ENCODE measurements around the gene STAC3.

Gene STAC3

DNA sequence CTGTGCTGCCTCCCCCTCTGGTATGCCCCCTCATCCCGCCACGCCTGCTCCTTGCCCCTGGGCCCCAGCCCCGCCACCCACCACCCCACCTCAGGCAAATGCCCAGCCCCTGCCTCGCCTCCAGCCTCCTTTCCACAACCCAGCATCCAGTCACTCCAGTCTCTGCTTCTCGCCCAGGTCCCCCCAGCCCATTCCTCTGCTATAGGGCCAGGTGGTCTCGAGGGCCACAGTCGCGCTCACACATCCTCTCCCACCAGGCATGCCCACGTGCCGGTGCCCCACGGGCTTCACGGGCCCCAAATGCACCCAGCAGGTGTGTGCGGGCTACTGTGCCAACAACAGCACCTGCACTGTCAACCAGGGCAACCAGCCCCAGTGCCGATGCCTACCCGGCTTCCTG lies 40.5 kb downstream of the STAC3 start:
- Mint-ChIP-seq H3K9me3 (no peaks in the 10 kb centered on the region), H3K27ac (no peak overlapping the region), H3K4me3 (no peak overlapping the region), H3K27me3 (ENCODE audit: low read depth) (peaks cover 23% of the 10 kb centered on the region), H3K36me3 (ENCODE audit: low read depth) (no peaks in the 10 kb centered on the region), H3K4me1 (ENCODE audit: low read depth) (peaks cover 19% of the 10 kb centered on the region)
- DNase-seq (ENCODE audit: low spot score): no peak

DNA sequence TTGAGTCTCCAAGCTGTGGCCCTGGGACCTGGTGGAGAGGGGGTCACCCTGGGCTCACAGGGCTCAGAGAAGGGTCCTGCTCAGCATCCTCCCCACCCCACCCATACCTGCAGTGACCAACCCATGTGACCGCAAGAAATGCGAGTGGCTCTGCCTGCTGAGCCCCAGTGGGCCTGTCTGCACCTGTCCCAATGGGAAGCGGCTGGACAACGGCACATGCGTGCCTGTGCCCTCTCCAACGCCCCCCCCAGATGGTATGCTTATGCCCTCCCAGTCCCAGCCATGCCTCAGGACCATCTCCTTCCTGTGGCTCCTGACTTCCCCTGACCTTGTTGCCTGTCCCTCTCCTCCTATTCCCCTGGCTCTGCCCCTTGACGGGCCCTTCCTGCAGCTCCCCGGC lies 41.1 kb downstream of the STAC3 start:
- Mint-ChIP-seq H3K4me1 (ENCODE audit: low read depth) (peaks cover 16% of the 10 kb centered on the region), H3K4me3 (no peak overlapping the region), H3K36me3 (ENCODE audit: low read depth) (no peaks in the 10 kb centered on the region), H3K9me3 (no peaks in the 10 kb centered on the region), H3K27me3 (ENCODE audit: low read depth) (peaks cover 17% of the 10 kb centered on the region), H3K27ac (no peak overlapping the region)
- DNase-seq (ENCODE audit: low spot score): no peak

DNA sequence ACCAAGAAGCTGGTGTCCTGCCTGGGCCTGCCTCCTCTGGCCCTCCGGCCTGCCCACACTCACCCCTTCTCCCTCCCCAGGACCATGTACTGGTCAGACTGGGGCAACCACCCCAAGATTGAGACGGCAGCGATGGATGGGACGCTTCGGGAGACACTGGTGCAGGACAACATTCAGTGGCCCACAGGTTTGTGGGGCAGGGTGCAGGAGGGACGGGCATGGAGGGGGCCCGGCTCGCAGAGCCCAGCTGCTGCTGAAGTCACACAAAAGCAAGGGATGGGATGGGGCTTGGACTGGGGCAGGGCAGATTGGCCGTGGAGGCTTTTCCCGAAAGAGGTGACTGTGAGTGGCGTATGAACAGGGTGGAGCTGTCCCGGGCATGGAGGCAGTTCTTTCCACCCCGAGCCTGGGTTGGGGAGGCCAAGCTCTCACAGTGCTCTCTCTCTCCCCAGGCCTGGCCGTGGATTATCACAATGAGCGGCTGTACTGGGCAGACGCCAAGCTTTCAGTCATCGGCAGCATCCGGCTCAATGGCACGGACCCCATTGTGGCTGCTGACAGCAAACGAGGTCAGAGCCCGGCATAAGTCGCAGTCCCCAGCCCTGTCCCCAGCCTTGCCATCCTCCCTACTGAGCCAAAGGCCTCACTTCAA lies 42.2 kb downstream of the STAC3 start:
- DNase-seq (ENCODE audit: low spot score): no peak
- H3K27ac Mint-ChIP-seq: no peak overlapping the region
- peaks cover 6% of the 10 kb centered on the region for H3K27me3 Mint-ChIP-seq (ENCODE audit: low read depth)
- H3K36me3 Mint-ChIP-seq (ENCODE audit: low read depth): no peaks in the 10 kb centered on the region
- H3K4me1 Mint-ChIP-seq (ENCODE audit: low read depth): peaks cover 6% of the 10 kb centered on the region
- H3K4me3 Mint-ChIP-seq: no peak overlapping the region
- no peaks in the 10 kb centered on the region for H3K9me3 Mint-ChIP-seq

DNA sequence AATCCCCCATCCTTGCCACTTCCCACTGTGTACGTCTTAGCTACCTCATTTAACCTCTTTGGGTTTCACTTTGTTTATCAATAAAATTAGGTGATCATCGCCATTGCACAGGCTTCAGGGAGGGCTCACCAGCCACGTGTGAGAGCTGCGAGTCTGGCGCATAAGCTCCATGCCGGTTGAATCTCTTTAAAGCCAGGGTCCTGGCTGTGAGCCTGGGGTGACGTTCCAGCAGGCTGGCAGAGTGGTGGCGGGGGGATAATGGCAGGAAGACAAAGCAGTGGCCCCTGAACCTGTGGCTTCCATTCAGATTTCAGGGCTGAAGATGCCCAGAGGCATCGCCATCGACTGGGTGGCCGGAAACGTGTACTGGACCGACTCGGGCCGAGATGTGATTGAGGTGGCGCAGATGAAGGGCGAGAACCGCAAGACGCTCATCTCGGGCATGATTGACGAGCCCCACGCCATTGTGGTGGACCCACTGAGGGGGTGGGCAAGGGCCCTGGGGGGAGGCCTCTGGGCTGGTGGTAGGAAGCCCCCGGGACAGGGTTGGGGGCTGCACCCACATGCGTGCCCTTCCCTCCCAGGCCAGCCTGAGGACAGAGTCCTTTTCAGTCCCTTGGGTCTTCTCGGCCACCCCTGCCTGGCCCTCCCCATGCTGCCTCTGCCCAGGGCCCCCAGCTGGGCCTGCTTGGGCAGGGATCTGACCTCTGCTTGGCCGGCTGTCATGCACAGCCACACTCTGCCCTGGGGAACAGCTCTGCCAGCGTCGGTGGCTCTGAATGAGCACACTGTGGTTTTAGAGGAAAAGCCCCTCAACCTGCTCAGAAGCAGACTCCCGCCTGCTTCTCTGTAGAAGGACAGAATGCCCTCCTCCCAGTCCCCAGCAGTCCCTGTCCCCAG lies 43.0 kb downstream of the STAC3 start:
- Mint-ChIP-seq H3K27ac (no peak overlapping the region), H3K27me3 (ENCODE audit: low read depth) (no peaks in the 10 kb centered on the region), H3K4me1 (ENCODE audit: low read depth) (no peaks in the 10 kb centered on the region), H3K9me3 (no peaks in the 10 kb centered on the region), H3K4me3 (no peak overlapping the region), H3K36me3 (ENCODE audit: low read depth) (no peaks in the 10 kb centered on the region)
- no peak for DNase-seq (ENCODE audit: low spot score)

DNA sequence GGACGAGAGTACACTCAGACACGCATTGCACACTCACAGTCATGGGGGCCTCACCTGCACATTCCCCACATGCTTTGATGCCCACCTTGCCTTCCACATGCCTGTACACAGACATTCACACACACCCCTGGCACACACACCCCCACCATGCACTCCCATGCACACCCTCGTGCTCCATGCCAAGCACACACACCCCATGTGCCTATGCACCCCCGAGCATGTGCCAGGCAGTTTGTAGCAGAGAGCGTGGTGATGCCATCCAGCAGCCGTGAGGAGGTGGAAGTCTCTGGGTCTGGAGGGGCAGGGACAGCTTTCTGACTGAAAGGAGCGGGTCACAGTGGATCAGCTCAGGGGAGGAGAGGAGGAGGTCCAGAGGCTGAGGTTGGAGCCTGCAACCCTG lies 45.1 kb downstream of the STAC3 start:
- Mint-ChIP-seq H3K4me3 (no peak overlapping the region), H3K27me3 (ENCODE audit: low read depth) (no peaks in the 10 kb centered on the region), H3K36me3 (ENCODE audit: low read depth) (no peaks in the 10 kb centered on the region), H3K9me3 (no peaks in the 10 kb centered on the region), H3K27ac (no peak overlapping the region), H3K4me1 (ENCODE audit: low read depth) (no peaks in the 10 kb centered on the region)
- no peak for DNase-seq (ENCODE audit: low spot score)

DNA sequence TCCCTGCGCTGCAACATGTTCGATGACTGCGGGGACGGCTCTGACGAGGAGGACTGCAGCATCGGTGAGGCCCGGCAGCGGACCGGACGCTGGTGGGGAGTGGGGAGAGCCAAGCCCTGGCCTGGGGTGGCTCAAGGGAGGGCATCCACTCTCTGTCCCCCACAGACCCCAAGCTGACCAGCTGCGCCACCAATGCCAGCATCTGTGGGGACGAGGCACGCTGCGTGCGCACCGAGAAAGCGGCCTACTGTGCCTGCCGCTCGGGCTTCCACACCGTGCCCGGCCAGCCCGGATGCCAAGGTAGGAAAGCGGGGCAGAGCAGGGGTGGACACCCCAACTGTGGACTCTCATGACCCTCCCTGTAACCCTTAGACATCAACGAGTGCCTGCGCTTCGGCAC lies 45.8 kb downstream of the STAC3 start:
- Mint-ChIP-seq H3K4me3 (no peak overlapping the region), H3K9me3 (no peaks in the 10 kb centered on the region), H3K27me3 (ENCODE audit: low read depth) (no peaks in the 10 kb centered on the region), H3K36me3 (ENCODE audit: low read depth) (no peaks in the 10 kb centered on the region), H3K27ac (no peak overlapping the region), H3K4me1 (ENCODE audit: low read depth) (no peaks in the 10 kb centered on the region)
- DNase-seq (ENCODE audit: low spot score): no peak

DNA sequence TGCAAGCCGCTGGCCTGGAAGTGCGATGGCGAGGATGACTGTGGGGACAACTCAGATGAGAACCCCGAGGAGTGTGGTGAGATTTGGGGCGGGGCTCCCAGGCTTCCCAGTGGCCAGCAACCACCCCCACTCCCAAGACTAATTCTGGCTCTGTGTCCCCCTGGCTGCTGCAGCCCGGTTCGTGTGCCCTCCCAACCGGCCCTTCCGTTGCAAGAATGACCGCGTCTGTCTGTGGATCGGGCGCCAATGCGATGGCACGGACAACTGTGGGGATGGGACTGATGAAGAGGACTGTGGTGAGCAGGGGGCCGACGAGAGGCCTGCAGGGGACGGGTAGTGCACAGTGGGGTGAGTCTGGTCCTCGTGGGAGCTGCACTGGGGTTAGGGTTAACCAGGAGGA lies 46.5 kb downstream of the STAC3 start:
- Mint-ChIP-seq H3K27me3 (ENCODE audit: low read depth) (no peaks in the 10 kb centered on the region), H3K9me3 (no peaks in the 10 kb centered on the region), H3K4me3 (no peak overlapping the region)

DNA sequence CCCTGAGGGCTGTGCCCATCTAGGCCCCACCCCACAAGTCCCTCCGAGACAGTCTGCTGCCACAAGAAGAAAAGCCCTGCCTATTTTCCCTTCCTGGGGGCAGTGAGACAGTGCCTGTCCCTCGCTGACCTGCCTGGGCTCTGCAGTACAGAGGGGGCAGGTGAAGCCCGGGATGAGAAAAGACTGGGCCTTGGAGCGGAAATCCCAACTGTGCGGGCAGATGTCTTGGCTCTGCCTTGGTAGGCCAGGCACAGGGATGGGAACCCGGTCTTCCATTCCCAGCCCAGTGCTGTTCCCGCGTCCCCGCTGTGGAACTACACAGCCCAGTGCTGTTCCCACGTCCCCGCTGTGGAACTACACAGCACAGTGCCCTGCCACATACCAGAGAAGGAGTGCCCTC lies 47.2 kb downstream of the STAC3 start:
- H3K4me1 Mint-ChIP-seq (ENCODE audit: low read depth): no peaks in the 10 kb centered on the region
- no peak overlapping the region for H3K4me3 Mint-ChIP-seq
- no peaks in the 10 kb centered on the region for H3K9me3 Mint-ChIP-seq
- H3K27ac Mint-ChIP-seq: no peak overlapping the region
- DNase-seq (ENCODE audit: low spot score): no peak
- no peaks in the 10 kb centered on the region for H3K27me3 Mint-ChIP-seq (ENCODE audit: low read depth)
- H3K36me3 Mint-ChIP-seq (ENCODE audit: low read depth): no peaks in the 10 kb centered on the region

More for the DNA sequence above, 46.5 kb downstream of the STAC3 start:
- Mint-ChIP-seq H3K4me1 (ENCODE audit: low read depth) (no peaks in the 10 kb centered on the region), H3K27ac (no peak overlapping the region), H3K36me3 (ENCODE audit: low read depth) (no peaks in the 10 kb centered on the region)
- no peak for DNase-seq (ENCODE audit: low spot score)

DNA sequence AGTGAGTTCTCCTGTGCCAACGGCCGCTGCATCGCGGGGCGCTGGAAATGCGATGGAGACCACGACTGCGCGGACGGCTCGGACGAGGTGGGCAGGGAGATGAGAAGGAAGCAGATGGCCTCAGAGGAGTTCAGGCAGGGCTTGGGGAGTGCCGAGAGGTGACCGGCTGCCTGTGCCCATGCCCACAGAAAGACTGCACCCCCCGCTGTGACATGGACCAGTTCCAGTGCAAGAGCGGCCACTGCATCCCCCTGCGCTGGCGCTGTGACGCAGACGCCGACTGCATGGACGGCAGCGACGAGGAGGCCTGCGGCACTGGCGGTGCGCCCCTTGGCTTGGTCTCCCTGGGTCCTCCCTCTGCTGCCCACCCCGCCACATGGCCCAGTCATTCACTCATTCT lies 47.8 kb downstream of the STAC3 start:
- no peaks in the 10 kb centered on the region for H3K36me3 Mint-ChIP-seq (ENCODE audit: low read depth)
- no peaks in the 10 kb centered on the region for H3K4me1 Mint-ChIP-seq (ENCODE audit: low read depth)
- no peak overlapping the region for H3K27ac Mint-ChIP-seq
- H3K27me3 Mint-ChIP-seq (ENCODE audit: low read depth): no peaks in the 10 kb centered on the region
- DNase-seq (ENCODE audit: low spot score): no peak
- no peaks in the 10 kb centered on the region for H3K9me3 Mint-ChIP-seq
- H3K4me3 Mint-ChIP-seq: no peak overlapping the region

DNA sequence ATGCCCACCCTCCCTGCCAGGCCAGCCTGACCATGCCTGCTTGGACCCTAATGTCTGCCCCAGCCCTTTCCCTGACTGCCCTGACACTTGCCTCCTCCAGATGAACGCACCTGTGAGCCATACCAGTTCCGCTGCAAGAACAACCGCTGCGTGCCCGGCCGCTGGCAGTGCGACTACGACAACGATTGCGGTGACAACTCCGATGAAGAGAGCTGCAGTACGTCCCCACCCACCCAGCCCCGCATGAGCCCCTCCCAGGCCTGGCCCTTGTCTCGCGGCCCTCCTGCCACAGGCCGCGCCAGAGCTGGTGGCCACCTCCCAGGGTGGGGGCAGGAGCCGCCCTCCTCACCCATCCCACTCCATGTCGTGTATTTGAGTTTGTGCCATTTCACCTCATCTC lies 48.7 kb downstream of the STAC3 start:
- Mint-ChIP-seq H3K4me3 (no peak overlapping the region), H3K27me3 (ENCODE audit: low read depth) (no peaks in the 10 kb centered on the region), H3K27ac (no peak overlapping the region), H3K4me1 (ENCODE audit: low read depth) (no peaks in the 10 kb centered on the region), H3K36me3 (ENCODE audit: low read depth) (no peaks in the 10 kb centered on the region), H3K9me3 (no peaks in the 10 kb centered on the region)
- no peak for DNase-seq (ENCODE audit: low spot score)

DNA sequence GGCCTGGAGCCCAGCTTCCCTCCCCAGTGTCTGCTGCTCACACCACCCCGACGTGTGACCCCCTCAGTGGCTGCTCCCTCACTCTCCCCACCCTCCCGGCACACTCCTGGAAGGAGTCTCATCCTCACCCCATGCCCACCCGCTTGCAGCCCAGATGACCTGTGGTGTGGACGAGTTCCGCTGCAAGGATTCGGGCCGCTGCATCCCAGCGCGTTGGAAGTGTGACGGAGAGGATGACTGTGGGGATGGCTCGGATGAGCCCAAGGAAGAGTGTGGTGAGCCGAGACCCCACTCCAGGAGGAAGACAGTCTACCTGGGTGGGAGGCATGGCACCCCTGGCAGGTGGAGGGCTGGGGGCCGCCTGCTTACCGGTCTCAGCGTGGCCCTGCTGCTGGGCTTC lies 49.4 kb downstream of the STAC3 start:
- H3K36me3 Mint-ChIP-seq (ENCODE audit: low read depth): no peaks in the 10 kb centered on the region
- H3K27ac Mint-ChIP-seq: no peak overlapping the region
- H3K4me3 Mint-ChIP-seq: no peak overlapping the region
- H3K9me3 Mint-ChIP-seq: no peaks in the 10 kb centered on the region
- H3K4me1 Mint-ChIP-seq (ENCODE audit: low read depth): no peaks in the 10 kb centered on the region
- no peaks in the 10 kb centered on the region for H3K27me3 Mint-ChIP-seq (ENCODE audit: low read depth)
- DNase-seq (ENCODE audit: low spot score): no peak

DNA sequence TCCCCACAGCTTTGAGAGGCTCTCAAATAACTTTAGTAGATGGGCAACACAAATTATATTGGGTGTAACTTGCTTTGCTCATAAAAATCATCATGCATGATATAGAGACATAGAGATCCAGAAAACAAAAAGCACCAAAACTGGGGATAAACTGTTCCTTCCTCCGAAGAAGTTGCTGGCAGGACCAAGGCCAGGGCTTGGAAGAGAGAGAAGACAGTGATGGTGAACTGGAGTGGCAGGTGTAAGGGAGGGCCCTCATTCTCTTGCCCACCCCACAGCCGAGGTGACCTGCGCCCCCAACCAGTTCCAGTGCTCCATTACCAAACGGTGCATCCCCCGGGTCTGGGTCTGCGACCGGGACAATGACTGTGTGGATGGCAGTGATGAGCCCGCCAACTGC lies 49.8 kb downstream of the STAC3 start:
- DNase-seq (ENCODE audit: low spot score): no peak
- no peaks in the 10 kb centered on the region for H3K9me3 Mint-ChIP-seq
- H3K36me3 Mint-ChIP-seq (ENCODE audit: low read depth): no peaks in the 10 kb centered on the region
- no peak overlapping the region for H3K27ac Mint-ChIP-seq
- no peaks in the 10 kb centered on the region for H3K4me1 Mint-ChIP-seq (ENCODE audit: low read depth)
- H3K27me3 Mint-ChIP-seq (ENCODE audit: low read depth): no peaks in the 10 kb centered on the region
- H3K4me3 Mint-ChIP-seq: no peak overlapping the region

DNA sequence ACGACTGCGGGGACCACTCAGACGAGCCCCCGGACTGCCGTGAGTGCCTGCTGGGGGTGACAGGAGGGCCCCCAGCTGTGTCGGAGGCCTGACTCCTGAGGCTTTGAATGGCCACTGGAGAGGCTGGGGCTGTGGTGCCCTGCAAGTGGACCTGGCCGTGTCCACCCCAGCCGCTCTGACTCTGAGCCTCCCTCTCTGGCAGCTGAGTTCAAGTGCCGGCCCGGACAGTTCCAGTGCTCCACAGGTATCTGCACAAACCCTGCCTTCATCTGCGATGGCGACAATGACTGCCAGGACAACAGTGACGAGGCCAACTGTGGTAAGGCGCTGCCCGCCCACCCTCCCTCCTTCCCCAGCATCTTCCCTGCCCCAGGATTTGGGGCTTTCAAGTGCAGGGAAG lies 50.5 kb downstream of the STAC3 start:
- Mint-ChIP-seq H3K27ac (no peak overlapping the region), H3K9me3 (no peaks in the 10 kb centered on the region), H3K4me3 (no peak overlapping the region), H3K4me1 (ENCODE audit: low read depth) (no peaks in the 10 kb centered on the region), H3K27me3 (ENCODE audit: low read depth) (no peaks in the 10 kb centered on the region), H3K36me3 (ENCODE audit: low read depth) (no peaks in the 10 kb centered on the region)
- no peak for DNase-seq (ENCODE audit: low spot score)

DNA sequence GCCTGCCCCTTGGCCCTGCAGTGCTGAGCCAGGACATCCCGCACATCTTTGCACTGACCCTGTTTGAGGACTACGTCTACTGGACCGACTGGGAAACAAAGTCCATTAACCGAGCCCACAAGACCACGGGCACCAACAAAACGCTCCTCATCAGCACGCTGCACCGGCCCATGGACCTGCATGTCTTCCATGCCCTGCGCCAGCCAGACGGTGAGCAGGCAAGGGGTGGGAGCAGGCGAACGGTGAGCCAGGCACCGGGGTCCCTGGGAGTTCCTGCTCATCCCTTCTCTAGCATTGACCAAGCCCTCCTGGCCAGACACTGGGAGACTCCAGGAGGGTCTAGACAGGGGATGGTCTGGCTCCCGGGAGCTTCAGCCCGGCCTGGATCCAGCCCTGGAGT lies 51.8 kb downstream of the STAC3 start:
- no peak overlapping the region for H3K27ac Mint-ChIP-seq
- no peaks in the 10 kb centered on the region for H3K4me1 Mint-ChIP-seq (ENCODE audit: low read depth)
- no peak overlapping the region for H3K4me3 Mint-ChIP-seq
- no peak for DNase-seq (ENCODE audit: low spot score)
- no peaks in the 10 kb centered on the region for H3K27me3 Mint-ChIP-seq (ENCODE audit: low read depth)
- H3K36me3 Mint-ChIP-seq (ENCODE audit: low read depth): no peaks in the 10 kb centered on the region
- H3K9me3 Mint-ChIP-seq: no peaks in the 10 kb centered on the region

DNA sequence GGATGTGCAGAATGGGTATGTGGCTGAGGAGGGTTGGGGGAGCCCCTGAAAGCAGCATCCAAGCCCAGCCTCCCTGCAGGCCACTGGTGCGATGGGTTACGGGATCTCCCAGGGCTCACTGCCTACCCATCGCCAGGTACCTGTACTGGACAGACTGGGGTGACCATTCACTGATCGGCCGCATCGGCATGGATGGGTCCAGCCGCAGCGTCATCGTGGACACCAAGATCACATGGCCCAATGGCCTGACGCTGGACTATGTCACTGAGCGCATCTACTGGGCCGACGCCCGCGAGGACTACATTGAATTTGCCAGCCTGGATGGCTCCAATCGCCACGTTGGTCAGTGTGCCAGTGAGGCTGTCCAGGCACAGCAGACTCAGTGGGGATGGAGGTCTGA lies 52.7 kb downstream of the STAC3 start:
- H3K4me3 Mint-ChIP-seq: no peak overlapping the region
- H3K36me3 Mint-ChIP-seq (ENCODE audit: low read depth): no peaks in the 10 kb centered on the region
- H3K4me1 Mint-ChIP-seq (ENCODE audit: low read depth): no peaks in the 10 kb centered on the region
- no peaks in the 10 kb centered on the region for H3K27me3 Mint-ChIP-seq (ENCODE audit: low read depth)
- no peaks in the 10 kb centered on the region for H3K9me3 Mint-ChIP-seq
- DNase-seq (ENCODE audit: low spot score): no peak
- no peak overlapping the region for H3K27ac Mint-ChIP-seq
